Loucy (cell line): ENCODE measurements around the gene METRNL.

Experiments
- H2AFZ ChIP-seq: fragments of 200-600 bp; sonication (generic); 2 replicates; pipeline ENCODE4 v1.6.0; 2016; ENCODE audit warnings: antibody characterized with exemption, mild to moderate bottlenecking, low read length, moderate library complexity
- H3F3A ChIP-seq: fragments of 200-600 bp; 2 replicates; pipeline ENCODE4 v1.6.0; 2016; ENCODE audit warnings: antibody characterized with exemption, low read depth, mild to moderate bottlenecking
- H3K27me3 ChIP-seq: fragments of 200-600 bp; sonication (generic); 2 replicates; pipeline ENCODE4 v1.6.1; 2014; ENCODE audit warnings: low read length, mild to moderate bottlenecking; ENCODE audit not compliant: insufficient read depth, poor library complexity, severe bottlenecking
- H3K36me3 ChIP-seq: fragments of 200-600 bp; sonication (generic); 2 replicates; pipeline ENCODE4 v1.6.1; 2016; ENCODE audit warnings: low read length; ENCODE audit not compliant: insufficient read depth
- H3K4me1 ChIP-seq: fragments of 200-600 bp; sonication (generic); 2 replicates; pipeline ENCODE4 v1.5.1; 2014; ENCODE audit warnings: low read length, mild to moderate bottlenecking; ENCODE audit not compliant: insufficient read depth, poor library complexity, severe bottlenecking
- H3K4me2 ChIP-seq: fragments of 200-600 bp; sonication (generic); 2 replicates; pipeline ENCODE4 v1.6.0; 2014; ENCODE audit warnings: antibody characterized with exemption, low read length, low read depth, mild to moderate bottlenecking; ENCODE audit not compliant: poor library complexity, severe bottlenecking
- H3K4me3 ChIP-seq: fragments of 200-600 bp; sonication (generic); 2 replicates; pipeline ENCODE4 v1.5.1; 2014; ENCODE audit warnings: low read length, mild to moderate bottlenecking, mixed read lengths; ENCODE audit not compliant: poor library complexity, severe bottlenecking
- H3K79me2 ChIP-seq: fragments of 200-600 bp; sonication (generic); 2 replicates; pipeline ENCODE4 v1.6.1; 2014; ENCODE audit warnings: low read length; ENCODE audit not compliant: insufficient read depth
- H3K9ac ChIP-seq: fragments of 200-600 bp; sonication (generic); 2 replicates; pipeline ENCODE4 v1.6.0; 2014; ENCODE audit warnings: mild to moderate bottlenecking, low read depth, low read length, moderate library complexity; ENCODE audit not compliant: poor library complexity, severe bottlenecking
- H3K9me2 ChIP-seq: fragments of 200-600 bp; sonication (generic); replicated peaks from 2 replicates; pipeline ENCODE4 v1.6.1; 2016; ENCODE audit warnings: low read depth, low read length, mixed read lengths
- H3K9me3 ChIP-seq: fragments of 200-600 bp; sonication (generic); 2 replicates; pipeline ENCODE4 v1.6.1; 2014; ENCODE audit warnings: mild to moderate bottlenecking, antibody characterized with exemption, low read length, low read depth; ENCODE audit not compliant: insufficient read depth
- H4K20me1 ChIP-seq: fragments of 200-600 bp; sonication (generic); 2 replicates; pipeline ENCODE4 v1.6.0; 2014; ENCODE audit warnings: antibody characterized with exemption, low read length, mild to moderate bottlenecking; ENCODE audit not compliant: insufficient read depth, poor library complexity, severe bottlenecking
- CTCF ChIP-seq: fragments of 200-600 bp; sonication (generic); conservative IDR thresholded peaks from 2 replicates; pipeline ENCODE4 v1.5.1; 2014; ENCODE audit warnings: mild to moderate bottlenecking, antibody characterized with exemption, low read length
- EZH2phosphoT487 ChIP-seq: fragments of 200-600 bp; IDR thresholded peaks from 2 replicates; pipeline ENCODE4 v1.6.1; 2018; ENCODE audit warnings: antibody characterized with exemption, mild to moderate bottlenecking, moderate library complexity, borderline replicate concordance

The METRNL gene

GRCh38 chr17:83067071-83067717, 12.2 kb upstream of the METRNL start:
- H3K9ac ChIP-seq: no peak overlapping the region
- no peak overlapping the region for H3K4me3 ChIP-seq
- no peaks in the 10 kb centered on the region for H3F3A ChIP-seq
- no peak overlapping the region for H3K4me2 ChIP-seq
- no peaks in the 10 kb centered on the region for H3K36me3 ChIP-seq
- no peaks in the 10 kb centered on the region for H3K79me2 ChIP-seq
- peaks cover 28% of the 10 kb centered on the region for H3K4me1 ChIP-seq
- no peaks in the 10 kb centered on the region for H3K27me3 ChIP-seq
- no peaks in the 10 kb centered on the region for H3K9me2 ChIP-seq
- no peaks in the 10 kb centered on the region for H3K9me3 ChIP-seq
- TF ChIP-seq CTCF (no peak), EZH2phosphoT487 (no peak)
- no peak overlapping the region for H2AFZ ChIP-seq
- H4K20me1 ChIP-seq: no peaks in the 10 kb centered on the region

- no peaks in the 10 kb centered on the region for H3K9me2 ChIP-seq
- H2AFZ ChIP-seq: no peak overlapping the region
- H4K20me1 ChIP-seq: no peaks in the 10 kb centered on the region
- H3K79me2 ChIP-seq: no peaks in the 10 kb centered on the region
- TF ChIP-seq EZH2phosphoT487 (no peak), CTCF (no peak)
- no peaks in the 10 kb centered on the region for H3K36me3 ChIP-seq
- H3K27me3 ChIP-seq: no peaks in the 10 kb centered on the region
- no peak overlapping the region for H3K9ac ChIP-seq
- no peak overlapping the region for H3K4me3 ChIP-seq
- H3K4me2 ChIP-seq: no peak overlapping the region
- H3K9me3 ChIP-seq: no peaks in the 10 kb centered on the region
- peaks cover 28% of the 10 kb centered on the region for H3K4me1 ChIP-seq
- H3F3A ChIP-seq: no peaks in the 10 kb centered on the region
These were observed 11.6 kb upstream of the METRNL start for GRCh38 chr17:83067718-83068261.

GRCh38 chr17:83068641-83069570, 10.5 kb upstream of the METRNL start:
- Histone ChIP-seq H3K27me3 (no peaks in the 10 kb centered on the region), H3K4me1 (peaks cover 28% of the 10 kb centered on the region), H3K36me3 (no peaks in the 10 kb centered on the region), H3K4me3 (no peak overlapping the region), H3F3A (no peaks in the 10 kb centered on the region), H3K9ac (peak overlapping the region; percentile 32), H3K4me2 (peak overlapping the region; percentile 31), H3K79me2 (no peaks in the 10 kb centered on the region), H4K20me1 (no peaks in the 10 kb centered on the region), H3K9me2 (no peaks in the 10 kb centered on the region), H2AFZ (no peak overlapping the region), H3K9me3 (no peaks in the 10 kb centered on the region)
- no peak for TF ChIP-seq EZH2phosphoT487
- no peak for TF ChIP-seq CTCF
